SU-DHL-6 (cell line): ENCODE results near the gene SLC30A5.
"Not testable (repeated sequence)": the region's sequence is repeated elsewhere in the genome, so short reads cannot be mapped to it uniquely, and the experiment has no call there.

Experiments used
- H2AFZ ChIP-seq: fragments of 200-600 bp; sonication (generic); 2 replicates; pipeline ENCODE4 v1.6.1; 2014; ENCODE audit warnings: low read depth, mild to moderate bottlenecking, moderate library complexity, mixed read lengths, antibody characterized with exemption, low read length; ENCODE audit not compliant: severe bottlenecking
- H3F3A ChIP-seq: fragments of 200-600 bp; shearing (Covaris generic); 2 replicates; pipeline ENCODE4 v1.6.0; 2016; ENCODE audit warnings: antibody characterized with exemption, mild to moderate bottlenecking; ENCODE audit not compliant: insufficient read depth
- H3K27ac ChIP-seq: fragments of 200-600 bp; sonication (generic); 2 replicates; pipeline ENCODE4 v1.5.1; 2016; ENCODE audit warnings: low read depth, mild to moderate bottlenecking, low read length, moderate library complexity, mixed read lengths
- H3K27me3 ChIP-seq: fragments of 200-600 bp; sonication (generic), shearing (Covaris generic); 2 replicates; pipeline ENCODE4 v1.6.0; 2014; ENCODE audit warnings: mild to moderate bottlenecking, low read length
- H3K36me3 ChIP-seq: fragments of 200-600 bp; sonication (generic); 2 replicates; pipeline ENCODE4 v1.6.1; 2014; ENCODE audit warnings: mild to moderate bottlenecking, low read length, mixed read lengths
- H3K4me2 ChIP-seq: fragments of 300-600, 200-600 bp; shearing (Covaris generic), sonication (generic); 2 replicates; pipeline ENCODE4 v1.6.0; 2014; ENCODE audit warnings: low read length, low read depth, mild to moderate bottlenecking; ENCODE audit not compliant: poor library complexity, severe bottlenecking
- H3K4me3 ChIP-seq: fragments of 200-600 bp; sonication (generic); 2 replicates; pipeline ENCODE4 v1.5.1; 2014; ENCODE audit warnings: antibody characterized with exemption, low read length, mild to moderate bottlenecking, mixed read lengths; ENCODE audit not compliant: insufficient read depth, poor library complexity, severe bottlenecking
- H3K79me2 ChIP-seq: fragments of 200-600 bp; sonication (generic); 2 replicates; pipeline ENCODE4 v1.6.1; 2014; ENCODE audit warnings: mild to moderate bottlenecking, low read length, moderate library complexity; ENCODE audit not compliant: insufficient read depth
- H3K9ac ChIP-seq: fragments of 200-600 bp; sonication (generic); 2 replicates; pipeline ENCODE4 v1.7.0; 2014; ENCODE audit warnings: mild to moderate bottlenecking, low read length
- H3K9me2 ChIP-seq: fragments of 200-600 bp; sonication (generic); replicated peaks from 2 replicates; pipeline ENCODE4 v1.6.1; 2014; ENCODE audit warnings: low read length; ENCODE audit not compliant: insufficient read depth
- H3K9me3 ChIP-seq: fragments of 200-600 bp; sonication (generic); 2 replicates; pipeline ENCODE4 v1.6.1; 2014; ENCODE audit warnings: low read length, mixed read lengths; ENCODE audit not compliant: insufficient read depth
- H4K20me1 ChIP-seq: fragments of 200-600 bp; sonication (generic); 2 replicates; pipeline ENCODE4 v1.6.1; 2014; ENCODE audit warnings: low read depth, mild to moderate bottlenecking, antibody characterized with exemption, low read length, moderate library complexity, mixed read lengths
- EZH2phosphoT487 ChIP-seq: fragments of 200-600 bp; sonication (generic), shearing (Covaris generic); conservative IDR thresholded peaks from 2 replicates; pipeline ENCODE4 v1.6.1; 2018; ENCODE audit warnings: mild to moderate bottlenecking, antibody characterized with exemption, low read length, moderate library complexity, mixed read lengths
- TF ChIP-seq, protein P1 (sequence below): fragments of 200-600 bp; sonication (generic); IDR thresholded peaks from one replicate; pipeline ENCODE4 v1.5.1; 2017; ENCODE audit warnings: antibody characterized with exemption, mild to moderate bottlenecking, low read length, moderate library complexity; ENCODE audit not compliant: insufficient read depth, poor library complexity, severe bottlenecking

SLC30A5 gene

DNA sequence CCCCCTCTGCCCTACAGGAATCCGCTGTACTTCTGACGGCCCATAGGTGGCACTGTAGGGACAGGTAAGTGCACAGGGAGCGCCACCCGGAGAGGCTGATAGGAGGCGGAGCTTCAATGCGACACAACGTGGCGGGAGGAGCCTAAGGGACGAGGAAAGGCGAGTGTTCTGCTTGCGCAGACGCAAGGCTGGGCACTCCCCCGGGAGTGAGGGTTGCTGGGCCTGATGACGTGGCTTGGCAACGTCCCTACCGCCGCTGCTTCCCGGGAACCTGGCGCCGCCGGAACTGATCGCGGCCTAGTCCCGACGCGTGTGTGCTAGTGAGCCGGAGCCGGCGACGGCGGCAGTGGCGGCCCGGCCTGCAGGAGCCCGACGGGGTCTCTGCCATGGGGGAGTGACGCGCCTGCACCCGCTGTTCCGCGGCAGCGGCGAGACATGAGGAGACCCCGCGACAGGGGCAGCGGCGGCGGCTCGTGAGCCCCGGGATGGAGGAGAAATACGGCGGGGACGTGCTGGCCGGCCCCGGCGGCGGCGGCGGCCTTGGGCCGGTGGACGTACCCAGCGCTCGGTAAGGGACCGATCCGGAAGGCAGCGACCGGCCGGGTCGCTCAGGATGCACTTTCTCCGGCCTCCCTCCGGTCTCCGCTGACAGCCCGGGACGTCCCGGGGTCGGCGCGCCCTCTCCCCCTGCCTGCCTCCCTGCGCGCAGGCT, at the start of gene SLC30A5:
SLC30A5 (plus strand) TSS at position 244 of the 712 bp plus-strand sequence; CDS start at position 486, 242 bp downstream.
- no peaks in the 10 kb centered on the region for H3F3A ChIP-seq
- no peaks in the 10 kb centered on the region for H4K20me1 ChIP-seq
- H3K79me2 ChIP-seq, result peaks cover 50% of the 10 kb centered on the region
- H3K4me2 ChIP-seq, result peak within 1 kb of the TSS; percentile 95
- no peaks in the 10 kb centered on the region for H3K36me3 ChIP-seq
- no peaks in the 10 kb centered on the region for H3K27me3 ChIP-seq
- TF ChIP-seq, protein P1, sequence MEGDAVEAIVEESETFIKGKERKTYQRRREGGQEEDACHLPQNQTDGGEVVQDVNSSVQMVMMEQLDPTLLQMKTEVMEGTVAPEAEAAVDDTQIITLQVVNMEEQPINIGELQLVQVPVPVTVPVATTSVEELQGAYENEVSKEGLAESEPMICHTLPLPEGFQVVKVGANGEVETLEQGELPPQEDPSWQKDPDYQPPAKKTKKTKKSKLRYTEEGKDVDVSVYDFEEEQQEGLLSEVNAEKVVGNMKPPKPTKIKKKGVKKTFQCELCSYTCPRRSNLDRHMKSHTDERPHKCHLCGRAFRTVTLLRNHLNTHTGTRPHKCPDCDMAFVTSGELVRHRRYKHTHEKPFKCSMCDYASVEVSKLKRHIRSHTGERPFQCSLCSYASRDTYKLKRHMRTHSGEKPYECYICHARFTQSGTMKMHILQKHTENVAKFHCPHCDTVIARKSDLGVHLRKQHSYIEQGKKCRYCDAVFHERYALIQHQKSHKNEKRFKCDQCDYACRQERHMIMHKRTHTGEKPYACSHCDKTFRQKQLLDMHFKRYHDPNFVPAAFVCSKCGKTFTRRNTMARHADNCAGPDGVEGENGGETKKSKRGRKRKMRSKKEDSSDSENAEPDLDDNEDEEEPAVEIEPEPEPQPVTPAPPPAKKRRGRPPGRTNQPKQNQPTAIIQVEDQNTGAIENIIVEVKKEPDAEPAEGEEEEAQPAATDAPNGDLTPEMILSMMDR, result peak; percentile 71
- no peak for TF ChIP-seq EZH2phosphoT487
- H3K9ac ChIP-seq, result peak within 1 kb of the TSS; percentile 97
- H3K27ac ChIP-seq, result peak within 1 kb of the TSS; percentile 61
- peak within 1 kb of the TSS; percentile 99 for H3K4me3 ChIP-seq
- peak within 1 kb of the TSS; percentile 95 for H2AFZ ChIP-seq
- no peaks in the 10 kb centered on the region for H3K9me3 ChIP-seq
- H3K9me2 ChIP-seq, result no peaks in the 10 kb centered on the region

DNA sequence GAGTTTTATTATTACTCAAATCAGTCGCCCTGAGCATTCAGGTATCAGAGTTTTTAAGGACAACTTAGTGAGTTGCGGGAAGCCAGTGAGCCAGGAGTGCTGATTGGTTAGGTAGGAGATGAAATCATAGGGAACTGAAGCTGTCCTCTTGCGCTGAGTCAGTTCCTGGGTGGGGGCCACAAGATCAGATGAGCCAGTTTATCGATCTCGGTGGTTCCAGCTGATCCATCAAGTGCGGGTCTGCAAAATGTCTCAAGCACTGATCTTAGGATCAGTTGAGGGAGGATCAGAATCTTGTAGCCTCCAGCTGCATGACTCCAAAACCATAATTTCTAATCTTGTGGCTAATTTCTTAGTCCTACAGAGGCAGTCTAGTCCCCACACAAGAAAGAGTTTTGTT, 48.6 kb upstream of the SLC30A5 start:
- H4K20me1 ChIP-seq, H3K4me3 ChIP-seq, H3K79me2 ChIP-seq, H3K4me2 ChIP-seq, H2AFZ ChIP-seq, H3F3A ChIP-seq, H3K9me3 ChIP-seq, H3K9ac ChIP-seq, H3K36me3 ChIP-seq, H3K27ac ChIP-seq, H3K9me2 ChIP-seq, H3K27me3 ChIP-seq: not testable (repeated sequence)

DNA sequence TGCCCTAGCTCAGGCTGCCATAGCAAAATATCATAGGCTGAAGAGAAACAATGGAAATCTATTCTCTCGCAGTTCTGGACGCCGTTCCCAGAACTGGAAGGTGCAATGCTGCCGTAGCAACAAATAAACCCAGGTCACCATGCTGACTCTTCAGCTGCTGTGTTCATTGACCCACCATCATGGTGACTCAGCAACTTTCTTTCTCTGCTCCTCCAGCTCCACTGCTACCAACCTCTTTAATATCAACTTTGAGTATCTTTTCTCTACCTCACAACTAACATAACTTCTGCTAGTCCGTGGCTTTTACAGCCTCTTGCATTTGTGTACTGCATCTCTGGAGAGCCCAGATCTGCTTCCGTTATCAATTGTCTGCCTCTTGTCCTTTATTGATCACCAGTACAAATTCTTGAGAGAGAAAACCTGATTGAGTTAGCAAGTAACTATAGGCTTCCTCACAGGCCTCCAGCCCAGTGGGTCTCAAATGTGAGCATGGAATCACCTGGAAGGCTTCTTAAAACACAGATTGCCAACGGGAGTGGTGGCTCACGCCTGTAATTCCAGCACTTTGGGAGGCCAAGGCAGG, 47.3 kb upstream of the SLC30A5 start:
- H3K27me3 ChIP-seq, result no peaks in the 10 kb centered on the region
- no peak overlapping the region for H3K9ac ChIP-seq
- H3K9me3 ChIP-seq, result no peaks in the 10 kb centered on the region
- H4K20me1 ChIP-seq, result no peaks in the 10 kb centered on the region
- no peak overlapping the region for H3K4me3 ChIP-seq
- peak overlapping the region; percentile 72 for H2AFZ ChIP-seq
- H3K36me3 ChIP-seq, result no peaks in the 10 kb centered on the region
- TF ChIP-seq, protein P1, result no peak
- TF ChIP-seq EZH2phosphoT487, result no peak
- H3K27ac ChIP-seq, result no peak overlapping the region
- H3K9me2 ChIP-seq, result no peaks in the 10 kb centered on the region
- no peaks in the 10 kb centered on the region for H3K79me2 ChIP-seq
- 0 out of 2 replicates have a peak, but pooled peaks cover 3% of the 10 kb centered on the region for H3F3A ChIP-seq
- H3K4me2 ChIP-seq, result no peak overlapping the region

DNA sequence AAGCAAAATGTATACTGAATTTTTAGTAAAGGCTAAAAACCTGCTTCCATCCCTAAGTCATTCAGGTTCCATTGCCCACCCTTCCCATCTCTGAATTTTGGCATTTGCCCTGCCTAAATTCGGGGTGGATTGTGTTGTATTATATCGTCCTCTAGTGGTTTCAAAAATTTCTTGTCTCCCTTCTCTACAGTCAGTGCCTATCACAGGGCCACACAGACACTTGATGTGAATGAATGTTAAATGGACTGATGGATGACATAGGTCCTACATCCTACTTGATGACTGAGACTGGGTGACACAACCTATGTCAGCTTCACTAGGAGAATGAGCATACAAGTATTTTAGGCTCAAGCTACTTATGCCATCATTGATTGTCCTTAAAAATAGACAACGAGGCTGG, 45.6 kb upstream of the SLC30A5 start:
- H2AFZ ChIP-seq, result no peak overlapping the region
- no peaks in the 10 kb centered on the region for H3K9me3 ChIP-seq
- no peak for TF ChIP-seq EZH2phosphoT487
- TF ChIP-seq, protein P1, result peak; percentile 39
- no peak overlapping the region for H3K9ac ChIP-seq
- 0 out of 2 replicates have a peak, but pooled peaks cover 3% of the 10 kb centered on the region for H3F3A ChIP-seq
- no peak overlapping the region for H3K4me2 ChIP-seq
- H3K36me3 ChIP-seq, result no peaks in the 10 kb centered on the region
- H3K27ac ChIP-seq, result no peak overlapping the region
- no peaks in the 10 kb centered on the region for H3K79me2 ChIP-seq
- no peaks in the 10 kb centered on the region for H3K27me3 ChIP-seq
- no peak overlapping the region for H3K4me3 ChIP-seq
- no peaks in the 10 kb centered on the region for H4K20me1 ChIP-seq
- no peaks in the 10 kb centered on the region for H3K9me2 ChIP-seq
